Astrocyte (in vitro differentiated cells and primary cell): ENCODE measurements around the gene ADGRA1.

ENCODE experiments used
- EZH2 ChIP-seq: IDR thresholded peaks from 2 replicates; pipeline ENCODE4 v1.6.1; 2012; ENCODE audit warnings: mild to moderate bottlenecking, low read length, inconsistent platforms; ENCODE audit not compliant: insufficient read depth
- TF ChIP-seq, protein P1 (sequence below): IDR thresholded peaks from 2 replicates; pipeline ENCODE4 v1.5.1; 2011; ENCODE audit warnings: low read depth, mild to moderate bottlenecking, inconsistent platforms, low read length, moderate library complexity; ENCODE audit not compliant: insufficient read depth

DNA sequence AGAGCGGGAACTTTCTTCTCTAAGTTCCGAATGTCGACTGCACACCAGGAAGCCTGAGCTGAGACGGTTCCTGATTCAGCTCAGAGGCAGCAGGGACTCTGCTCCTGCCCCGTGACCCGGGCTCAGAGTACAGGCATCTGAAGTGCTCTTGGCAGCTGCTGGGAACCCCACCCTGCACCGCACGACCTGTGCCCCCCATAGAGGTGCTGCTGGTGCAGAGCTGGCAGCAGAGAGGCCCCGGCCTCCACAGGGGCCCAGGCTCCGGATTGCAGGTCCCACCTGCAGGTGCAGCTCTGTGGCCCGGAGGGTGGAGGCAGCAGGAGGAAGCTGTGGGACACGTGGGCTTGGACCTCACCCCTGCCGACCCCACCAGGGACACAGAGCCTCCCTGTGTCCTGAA lies 39.5 kb upstream of the ADGRA1 start:
- TF ChIP-seq, protein P1, sequence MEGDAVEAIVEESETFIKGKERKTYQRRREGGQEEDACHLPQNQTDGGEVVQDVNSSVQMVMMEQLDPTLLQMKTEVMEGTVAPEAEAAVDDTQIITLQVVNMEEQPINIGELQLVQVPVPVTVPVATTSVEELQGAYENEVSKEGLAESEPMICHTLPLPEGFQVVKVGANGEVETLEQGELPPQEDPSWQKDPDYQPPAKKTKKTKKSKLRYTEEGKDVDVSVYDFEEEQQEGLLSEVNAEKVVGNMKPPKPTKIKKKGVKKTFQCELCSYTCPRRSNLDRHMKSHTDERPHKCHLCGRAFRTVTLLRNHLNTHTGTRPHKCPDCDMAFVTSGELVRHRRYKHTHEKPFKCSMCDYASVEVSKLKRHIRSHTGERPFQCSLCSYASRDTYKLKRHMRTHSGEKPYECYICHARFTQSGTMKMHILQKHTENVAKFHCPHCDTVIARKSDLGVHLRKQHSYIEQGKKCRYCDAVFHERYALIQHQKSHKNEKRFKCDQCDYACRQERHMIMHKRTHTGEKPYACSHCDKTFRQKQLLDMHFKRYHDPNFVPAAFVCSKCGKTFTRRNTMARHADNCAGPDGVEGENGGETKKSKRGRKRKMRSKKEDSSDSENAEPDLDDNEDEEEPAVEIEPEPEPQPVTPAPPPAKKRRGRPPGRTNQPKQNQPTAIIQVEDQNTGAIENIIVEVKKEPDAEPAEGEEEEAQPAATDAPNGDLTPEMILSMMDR, result no peak
- no peak for TF ChIP-seq EZH2
